NCI-H1417 (cell line): ENCODE results near the gene MFSD6L.
A peak's percentile ranks its signal among the peaks of the same experiment; 100 is the strongest.

Experiments
- DNase-seq, 3 experiments: peaks; one replicate each; lab custom pipeline; 2025; lab: John Stamatoyannopoulos, UW

Gene MFSD6L

DNA sequence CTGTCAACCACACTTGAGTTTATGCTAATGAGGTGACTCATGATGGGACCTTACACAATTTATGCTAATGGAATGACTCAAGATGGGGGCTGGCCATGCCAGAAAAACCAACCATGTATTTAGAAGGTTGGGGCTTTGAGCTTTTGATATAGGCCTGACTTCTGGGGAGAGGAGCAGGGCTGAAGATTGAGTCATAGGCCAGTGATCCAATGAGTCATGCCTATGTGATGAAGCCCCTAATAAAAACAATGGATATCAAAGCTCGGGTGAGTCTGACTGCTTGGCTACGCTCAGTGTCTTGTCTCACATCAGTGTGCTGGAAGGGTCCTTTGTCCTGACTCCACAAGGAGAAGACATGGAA lies 7.3 kb downstream of the MFSD6L start:
- no peak for DNase-seq

DNA sequence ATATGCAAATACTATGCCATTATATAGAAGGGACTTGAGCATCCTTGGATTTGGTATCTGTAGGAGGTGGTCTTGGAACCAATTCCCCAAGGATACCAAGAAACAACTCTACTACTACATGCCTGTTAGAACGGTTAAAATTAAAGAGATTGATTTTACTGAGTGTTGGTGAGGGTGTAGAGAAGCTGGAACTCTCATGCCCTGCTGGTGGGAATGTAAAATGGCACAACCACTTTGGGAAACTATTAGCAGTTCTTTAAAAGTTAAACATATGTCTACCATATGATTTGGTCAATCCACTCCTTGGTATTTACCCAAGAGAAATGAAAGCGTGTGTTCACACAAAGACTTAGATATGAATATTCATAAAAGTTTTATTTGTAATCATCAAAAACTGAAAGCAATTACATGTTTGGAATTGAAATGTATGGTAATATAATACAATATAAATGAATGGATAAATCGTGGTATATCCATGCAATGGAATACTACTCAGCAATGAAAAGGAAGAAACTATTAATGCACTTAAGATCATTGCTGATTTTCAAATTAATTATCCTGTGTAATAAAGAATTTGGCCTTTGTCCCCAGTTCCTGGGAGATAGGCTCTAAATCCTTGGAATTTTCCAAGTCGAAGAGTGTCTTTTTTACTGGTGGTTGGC lies 7.8 kb downstream of the MFSD6L start:
- DNase-seq = no peak

DNA sequence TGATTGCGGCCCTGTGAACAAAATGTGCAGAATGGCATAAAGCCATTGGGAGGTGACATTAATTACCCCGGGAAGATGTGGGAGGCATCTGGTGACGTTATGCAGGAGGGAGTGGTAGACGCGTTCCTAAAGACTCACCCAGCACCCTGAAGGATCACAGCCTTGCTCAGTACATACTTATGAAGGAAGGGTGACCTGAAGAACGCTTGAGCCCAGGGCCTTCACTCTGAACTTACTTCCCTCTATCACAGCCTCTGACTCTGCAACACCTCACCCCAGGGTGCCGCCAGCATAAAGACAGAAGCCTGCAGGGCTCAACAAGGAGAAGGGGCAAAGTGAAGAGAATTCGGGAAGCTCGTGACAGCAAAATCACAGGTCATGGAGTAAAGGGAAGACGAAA lies 9.4 kb downstream of the MFSD6L start:
- no peak for DNase-seq

DNA sequence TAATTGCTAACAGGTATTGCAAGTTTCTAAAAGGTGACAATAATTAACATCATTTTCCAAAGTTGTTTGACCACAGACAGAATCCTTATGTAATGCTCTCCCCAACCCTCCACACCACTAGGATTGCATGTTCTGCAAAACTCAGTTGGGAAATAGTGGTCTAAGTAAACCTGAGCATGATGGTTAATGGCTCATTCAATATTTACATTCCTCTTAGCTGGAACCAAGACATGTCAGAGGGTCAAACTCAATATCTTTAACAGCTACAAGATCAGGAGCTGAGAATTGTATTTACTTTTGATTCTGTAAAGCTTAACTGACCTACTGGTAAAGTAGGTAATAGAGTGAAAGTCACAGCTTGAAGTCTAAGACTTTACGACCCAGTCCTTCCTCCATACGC lies 10.2 kb downstream of the MFSD6L start:
- DNase-seq = no peak

DNA sequence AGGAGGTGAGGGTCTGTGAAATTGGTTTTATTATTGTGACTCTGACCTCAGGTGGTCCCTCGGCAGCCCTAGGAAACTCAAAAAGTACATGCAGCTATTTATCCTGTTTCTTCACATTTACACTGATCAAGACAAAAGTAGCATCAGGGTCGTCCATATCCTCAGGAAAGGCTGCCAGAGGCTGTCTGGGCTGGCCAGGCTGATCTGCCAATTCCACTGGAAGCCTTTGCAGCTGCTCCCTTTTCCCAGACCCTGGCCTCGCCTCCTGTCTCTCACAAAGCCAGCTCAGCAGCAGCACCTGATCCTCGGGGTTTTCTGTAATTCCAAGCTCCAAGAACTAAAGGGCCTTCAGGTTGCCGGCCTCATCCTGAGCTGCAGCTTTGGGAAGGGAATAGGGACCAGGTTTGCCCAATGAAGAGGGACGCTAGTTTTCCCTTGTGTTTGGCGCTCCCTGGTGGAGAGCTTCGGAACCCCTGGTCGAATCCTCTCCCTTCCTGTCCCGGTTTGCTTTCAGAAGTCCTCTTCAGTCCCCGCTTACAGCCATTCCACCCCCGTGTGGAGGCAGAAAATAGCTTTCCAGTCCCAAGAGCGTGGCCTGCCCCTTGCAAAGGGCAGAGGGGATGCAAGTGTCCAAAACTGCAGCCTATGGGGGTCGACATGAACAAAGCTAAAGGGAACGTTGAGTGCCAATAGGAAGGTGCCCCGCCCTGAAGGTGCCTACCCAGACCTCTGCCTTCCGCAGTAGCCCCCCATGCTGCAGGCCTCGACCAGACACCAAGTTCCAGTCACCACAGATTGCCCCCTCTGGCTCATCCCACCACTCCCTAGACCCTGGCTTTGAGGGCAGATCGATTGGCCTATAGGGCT lies 13.4 kb downstream of the MFSD6L start:
- peak; percentile 27 to 73 (median 50) for DNase-seq

DNA sequence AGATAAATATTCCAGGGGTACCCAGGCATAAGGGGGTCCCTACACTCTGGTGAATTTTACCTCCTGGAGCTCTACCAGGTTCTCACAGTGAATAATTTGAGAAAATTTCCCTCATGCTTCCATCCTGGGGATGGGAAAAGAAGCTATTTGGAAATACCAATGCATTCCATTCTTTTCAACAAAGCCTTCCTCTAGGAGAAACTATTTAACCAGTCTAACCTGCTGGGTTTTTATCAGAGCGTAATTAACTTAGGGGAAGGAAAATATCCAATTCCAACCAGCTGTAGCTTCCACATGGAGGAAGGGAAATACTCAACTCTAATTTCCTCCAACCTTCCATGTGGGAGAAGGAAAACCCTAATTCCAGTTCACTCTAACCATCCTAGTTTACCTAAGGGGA lies 17.0 kb downstream of the MFSD6L start:
- DNase-seq = no peak

DNA sequence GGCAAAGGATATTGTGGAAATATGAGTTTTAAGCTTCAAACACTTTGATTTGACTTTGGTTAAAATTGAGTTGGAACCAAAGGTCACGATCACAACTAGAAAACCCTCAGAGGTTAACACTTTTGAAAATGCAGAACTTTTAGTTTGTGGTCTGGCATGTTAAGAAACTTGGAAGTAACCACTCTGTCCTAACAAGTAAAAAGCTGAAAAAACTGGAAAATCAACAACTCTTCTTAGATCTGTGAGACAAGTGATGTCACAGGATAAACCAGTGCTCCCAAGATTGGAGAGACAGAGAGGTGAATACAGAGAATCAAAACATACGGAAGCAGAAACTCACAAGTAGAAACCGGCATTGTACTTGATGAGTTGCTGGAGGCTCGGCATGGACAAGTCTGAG lies 17.4 kb downstream of the MFSD6L start:
- no peak for DNase-seq

DNA sequence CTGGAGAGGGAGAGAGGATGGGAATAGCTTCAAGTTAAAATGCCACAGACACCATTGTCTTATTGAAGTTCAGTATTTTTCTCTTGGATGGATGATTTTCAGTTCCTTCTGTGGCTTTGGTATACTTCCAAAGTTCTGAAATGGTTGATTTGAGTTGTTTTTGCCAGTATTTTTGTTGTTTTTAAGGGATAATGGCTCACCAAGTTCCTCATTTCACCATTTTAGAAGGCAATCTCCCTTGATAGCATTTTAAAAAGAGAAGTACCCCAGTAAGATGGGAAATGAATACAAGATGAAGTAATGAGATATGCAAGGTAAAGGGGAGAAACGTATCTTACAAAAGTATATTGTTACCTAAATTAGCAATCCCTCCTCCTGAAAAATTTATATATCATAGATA lies 22.3 kb downstream of the MFSD6L start:
- no peak for DNase-seq

DNA sequence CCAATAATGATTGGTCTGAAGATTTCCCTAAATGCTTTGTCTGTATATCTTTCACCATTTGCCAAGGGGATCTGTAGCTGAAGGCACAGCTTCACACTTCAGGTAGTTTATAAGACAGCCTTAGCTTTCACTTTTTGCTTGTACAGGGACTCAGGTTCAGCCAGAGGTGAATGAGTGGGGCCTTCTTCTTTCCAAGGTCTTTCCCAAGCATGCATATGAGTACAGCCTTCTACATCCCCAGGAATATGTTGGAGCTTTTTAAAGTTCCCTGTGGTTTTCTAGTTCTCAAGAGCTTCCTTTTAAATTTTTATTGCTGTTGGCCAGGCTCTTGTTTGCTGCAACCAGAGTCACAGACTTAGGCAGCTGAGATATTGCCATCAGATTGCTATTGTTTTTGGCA lies 22.9 kb downstream of the MFSD6L start:
- no peak for DNase-seq

DNA sequence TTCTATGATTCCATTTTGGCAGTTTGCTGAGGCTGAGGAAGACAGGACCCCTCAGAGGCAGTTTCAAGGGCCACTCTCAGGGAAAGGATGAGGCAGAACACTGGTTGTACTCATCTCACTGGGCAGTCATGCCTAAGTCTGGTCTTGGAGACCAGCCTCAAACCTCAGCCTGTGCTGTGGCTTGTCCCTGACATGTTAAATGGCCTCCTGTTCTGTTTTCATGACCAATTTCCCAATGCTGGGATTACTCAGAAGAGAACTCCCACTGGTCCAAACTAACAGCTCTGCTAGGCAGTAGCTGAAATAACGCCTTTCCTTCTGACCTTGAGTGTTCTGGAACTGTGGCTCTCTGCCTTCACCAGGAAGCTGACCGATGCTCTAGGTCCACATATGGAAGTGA lies 32.4 kb downstream of the MFSD6L start:
- DNase-seq = no peak

DNA sequence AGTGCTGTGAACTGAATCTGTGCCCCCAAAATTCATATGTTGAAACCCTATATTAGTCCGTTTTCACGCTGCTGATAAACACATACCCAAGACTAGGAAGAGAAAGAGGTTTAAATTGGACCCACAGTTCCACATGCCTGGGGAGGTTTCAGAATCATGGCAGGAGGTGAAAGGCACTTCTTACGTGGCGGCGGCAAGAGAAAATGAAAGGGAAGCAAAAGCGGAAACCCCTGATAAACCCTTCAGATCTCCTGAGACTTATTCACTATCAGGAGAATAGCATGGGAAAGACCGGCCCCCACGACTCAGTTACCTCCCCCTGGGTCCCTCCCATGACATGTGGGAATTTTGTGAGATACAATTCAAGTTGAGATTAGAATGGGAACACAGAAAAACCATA lies 37.2 kb downstream of the MFSD6L start:
- DNase-seq = no peak

DNA sequence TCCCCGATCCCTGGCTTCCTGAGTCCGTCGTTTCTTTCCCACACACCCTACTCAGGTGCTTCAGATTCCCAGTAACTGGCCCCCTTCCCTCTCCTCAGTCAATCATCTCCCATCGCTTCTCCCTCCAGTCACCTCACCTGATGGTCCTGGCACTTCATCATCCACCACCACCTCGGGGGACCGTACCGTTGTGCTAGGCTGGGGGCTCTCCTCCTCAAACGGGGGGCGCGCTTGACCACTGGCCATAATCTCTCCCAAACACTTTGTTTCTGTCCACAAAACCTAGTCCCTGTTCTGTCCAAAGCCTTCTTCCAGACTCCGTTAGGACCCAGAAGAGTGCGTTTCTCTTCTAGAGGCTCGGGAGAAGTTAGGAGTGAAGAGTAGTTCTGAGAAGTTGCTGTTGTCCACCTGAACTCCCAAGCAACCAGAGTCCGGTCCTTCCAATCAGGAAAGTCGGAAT lies 41.0 kb downstream of the MFSD6L start, which contains the start of gene SPDYE4:
Gene SPDYE4, minus strand, starts transcription at position 410 of the 460 bp plus-strand sequence. Its CDS starts 164 bp downstream, at position 246.
- no peak for DNase-seq

DNA sequence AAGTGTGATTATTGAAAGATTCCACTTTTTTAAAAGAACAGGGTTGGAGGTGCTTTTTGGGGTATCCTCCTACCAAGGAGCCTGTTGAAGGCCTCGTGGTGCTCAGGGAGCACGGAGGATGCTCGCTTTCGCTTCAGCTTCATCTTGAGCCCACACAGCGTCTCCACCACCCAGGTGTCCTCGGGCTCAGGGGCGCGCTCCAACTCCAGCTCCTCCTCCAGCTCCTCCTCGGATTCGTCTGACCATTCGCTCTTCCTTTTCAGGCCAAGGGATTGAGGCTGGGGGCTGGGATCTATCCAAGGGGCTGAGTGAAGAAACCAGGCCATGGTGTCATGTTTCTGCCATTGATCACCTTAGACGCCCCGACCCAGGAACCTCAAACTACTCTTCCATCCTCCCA lies 42.0 kb downstream of the MFSD6L start:
- no peak for DNase-seq

DNA sequence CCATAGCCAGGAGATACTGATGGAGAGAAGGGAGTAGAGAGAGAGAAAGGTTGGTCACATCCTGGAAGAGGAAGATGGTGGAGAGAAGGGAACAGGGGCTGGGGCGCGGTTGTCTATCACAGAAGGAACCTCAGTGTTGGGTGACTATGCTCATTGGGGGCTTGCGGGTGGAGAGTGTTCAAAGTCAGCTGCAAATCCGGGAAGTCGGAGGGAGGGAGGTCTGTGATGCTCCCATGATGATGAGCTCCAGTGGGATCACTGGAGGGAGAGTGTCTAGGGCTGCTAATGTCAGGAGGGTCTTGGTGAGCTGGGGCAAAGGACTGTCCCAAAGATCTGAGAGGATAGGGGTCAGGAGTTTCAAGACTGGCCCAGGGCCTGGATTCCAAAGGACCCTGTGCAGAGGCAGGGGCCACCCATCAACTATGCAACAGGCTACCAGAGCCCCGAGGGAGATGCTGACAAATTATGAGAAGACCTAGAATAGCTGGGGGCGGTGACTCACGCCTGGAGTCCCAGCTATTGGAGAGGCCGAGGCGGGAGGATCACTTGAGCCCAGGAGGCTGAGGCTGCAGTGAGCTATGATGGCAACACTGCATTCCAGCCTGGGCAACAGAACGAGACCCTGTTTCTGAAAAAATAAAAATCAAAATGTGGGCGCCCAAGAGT lies 43.4 kb downstream of the MFSD6L start:
- DNase-seq = no peak

DNA sequence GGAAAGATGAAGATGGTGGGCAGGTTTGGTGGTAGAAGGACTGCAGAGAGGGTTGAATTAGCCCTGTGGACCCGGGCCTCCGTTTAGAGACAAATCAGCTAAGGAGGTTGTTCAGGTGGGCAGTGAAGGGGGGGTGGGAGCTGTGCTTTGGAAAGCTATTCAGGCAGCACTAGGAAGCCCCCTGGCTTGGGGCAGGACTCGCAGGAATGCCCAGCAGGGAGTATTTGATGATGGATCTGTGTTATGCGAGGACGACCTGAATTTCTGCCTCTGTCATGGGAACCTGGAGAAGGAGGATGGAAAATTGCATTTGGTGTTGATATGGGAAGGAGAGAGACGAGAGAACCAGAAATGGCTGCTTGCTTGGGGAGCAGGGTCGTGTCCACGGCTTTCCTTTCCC lies 44.3 kb downstream of the MFSD6L start:
- DNase-seq = no peak

DNA sequence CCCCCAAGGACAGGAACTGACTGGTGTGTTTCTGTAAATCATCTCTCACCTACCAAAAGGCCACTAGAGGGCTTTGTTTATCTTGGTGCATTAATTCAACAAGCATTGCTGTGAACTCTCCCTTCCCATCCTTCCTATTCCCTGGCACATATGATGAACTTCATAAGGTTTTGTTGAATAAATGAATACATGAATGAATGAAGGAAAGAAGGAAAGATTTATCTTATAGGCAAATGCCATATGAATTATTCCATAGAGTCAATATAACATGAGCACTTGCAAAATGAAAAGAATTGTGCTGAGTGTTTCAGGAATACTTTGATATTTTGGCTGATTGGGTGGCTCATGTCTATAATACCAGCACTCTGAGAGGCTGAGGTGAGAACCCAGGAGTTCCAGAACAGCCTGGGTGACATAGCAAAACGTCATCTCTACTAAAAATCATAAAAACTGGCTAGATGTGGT lies 45.2 kb downstream of the MFSD6L start:
- DNase-seq = peak in 2 of 3 experiments; percentile 2 to 47

DNA sequence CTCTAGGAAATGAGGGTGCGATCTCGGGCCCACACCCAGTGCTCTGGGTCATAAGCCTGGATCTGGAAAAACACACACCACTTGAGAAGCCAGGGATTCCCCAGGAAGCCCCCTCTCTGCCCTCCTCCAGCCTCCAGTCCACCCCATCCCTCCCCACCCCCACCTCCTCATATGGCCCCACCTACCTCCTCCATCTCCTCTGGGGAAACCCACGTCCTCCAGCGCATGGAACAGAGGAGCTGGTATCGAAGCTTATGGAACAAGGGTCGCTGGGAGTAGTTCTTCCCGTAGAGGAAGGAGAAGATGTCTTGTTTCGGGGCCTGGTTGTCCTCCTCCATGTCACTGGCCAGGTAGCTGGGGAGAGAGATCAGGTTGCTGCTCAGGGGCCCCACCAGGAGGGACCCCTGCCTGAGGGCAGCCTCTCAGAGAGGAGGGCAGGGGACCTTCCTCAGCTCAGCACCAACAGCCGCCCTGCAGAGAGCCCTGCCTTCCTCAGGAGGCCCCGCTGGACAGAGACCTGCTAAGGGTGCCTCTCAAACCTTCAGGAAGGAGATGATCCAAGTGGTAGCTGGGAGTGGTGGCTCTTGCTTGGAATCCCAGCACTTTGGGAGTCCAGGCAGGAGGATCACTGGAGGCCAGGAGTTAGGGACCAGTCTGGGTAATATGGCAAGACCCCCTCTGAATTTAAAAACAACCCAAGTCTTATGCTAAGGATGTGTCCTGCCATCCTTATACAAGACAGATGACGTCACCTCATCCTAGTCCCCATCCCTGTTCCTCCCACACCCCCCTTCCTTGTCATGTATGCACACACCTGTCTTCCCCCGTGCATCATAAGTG lies 45.8 kb downstream of the MFSD6L start:
- no peak for DNase-seq

DNA sequence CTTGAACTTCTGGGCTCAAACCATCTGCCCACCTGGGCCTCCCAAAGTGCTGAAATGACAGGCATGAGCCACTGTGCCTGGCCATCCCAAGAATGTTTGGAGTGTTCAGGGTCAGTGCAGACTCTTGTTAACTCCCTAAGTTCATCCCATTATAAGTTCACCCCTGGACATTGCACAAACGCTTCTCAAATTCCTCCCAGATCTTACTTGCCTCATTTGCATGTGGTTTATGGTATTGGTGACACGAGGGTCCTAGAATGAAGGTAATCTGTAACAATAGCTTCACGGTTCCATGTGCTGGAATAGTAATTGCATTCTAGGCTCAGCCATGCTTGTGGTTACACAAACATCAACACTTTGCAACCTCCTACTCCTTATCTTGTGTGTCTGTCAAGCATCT lies 49.5 kb downstream of the MFSD6L start:
- DNase-seq = no peak

DNA sequence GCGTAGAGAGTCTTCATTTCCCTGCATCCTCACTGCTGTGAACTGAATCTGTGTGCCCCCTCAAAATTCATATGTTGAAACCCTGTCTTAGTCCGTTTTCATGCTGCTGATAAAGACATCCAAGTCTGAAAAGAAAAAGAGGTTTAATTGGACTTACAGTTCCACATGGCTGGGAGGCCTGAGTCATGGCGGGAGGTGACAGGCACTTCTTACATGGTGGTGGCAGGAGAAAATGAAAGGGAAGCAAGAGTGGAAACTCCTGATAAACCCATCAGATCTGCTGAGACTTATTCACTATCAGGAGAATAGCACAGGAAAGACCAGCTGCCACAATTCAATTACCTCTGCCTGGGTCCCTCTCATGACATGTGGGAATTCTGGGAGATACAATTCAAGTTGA lies 51.4 kb downstream of the MFSD6L start:
- no peak for DNase-seq
